Measurements from ENCODE around the gene RXRA. TPM values are rescaled to one million over a fixed set of nuclear protein-coding genes. Genes with fewer than 3 reads are reported as not detected.

RXRA gene
- polyA plus RNA-seq, 3 donors: 15.8 to 91.0 (median 23.2) TPM

GRCh38 chr9:134367061-134367460 lies 40.8 kb downstream of the RXRA start:
- Histone ChIP-seq H3K9ac (ENCODE audit: insufficient read depth, low read length, poor library complexity, severe bottlenecking) (peak overlapping the region; percentile 75), H3K36me3 (replicated peaks in 1 of 2; ENCODE audit: control insufficient read depth in 1 of 2, insufficient read depth in 2 of 2, low read length in 2 of 2) (no peaks in the 10 kb centered on the region), H3K27me3 (ENCODE audit: control insufficient read depth in 2 of 2, insufficient read depth in 2 of 2, low read length in 2 of 2) (no peaks in the 10 kb centered on the region), H3K4me1 (ENCODE audit: control insufficient read depth in 1 of 2, insufficient read depth in 2 of 2, low read length in 2 of 2) (peaks cover 85 to 100% of the 10 kb centered on the region in 2 donors), H3K9me3 (replicated peaks in 1 of 2; ENCODE audit: control insufficient read depth in 1 of 2, insufficient read depth in 1 of 2, low read length in 2 of 2) (no peaks in the 10 kb centered on the region), H3K79me2 (ENCODE audit: insufficient read depth, low read length) (peaks cover 97% of the 10 kb centered on the region), H2AFZ (ENCODE audit: insufficient read depth, low read depth, low read length, poor library complexity, severe bottlenecking) (no peak overlapping the region), H3K27ac (ENCODE audit: low read depth in 1 of 2, low read length in 2 of 2) (peak overlapping the region; percentile 85 to 99), H3K4me3 (replicated peaks in 1 of 3; ENCODE audit: low read depth in 2 of 3, low read length in 3 of 3) (peak overlapping the region in 1 of 3 experiments; percentile 66), H4K20me1 (ENCODE audit: insufficient read depth, low read length) (peaks cover 35% of the 10 kb centered on the region), H3K4me2 (replicated peaks; ENCODE audit: extremely low read depth, low read length, poor library complexity, severe bottlenecking) (peak overlapping the region; percentile 70)
- Mint-ChIP-seq H3K27me3 (ENCODE audit: low read depth in 3 of 3) (no peaks in the 10 kb centered on the region), H3K9me3 (no peaks in the 10 kb centered on the region), H3K27ac (peak overlapping the region; percentile 92 to 97 (median 96)), H3K4me3 (peak overlapping the region; percentile 47 to 73), H3K4me1 (peaks cover 85% of the 10 kb centered on the region), H3K36me3 (peaks cover 14 to 20% of the 10 kb centered on the region in 2 donors)
- DNase-seq: no peak
- intact Hi-C loops (cut with micrococcal nuclease): loop anchor here in 1 of 2 donors (5.0 kb wide), 1 partner anchor 40 kb away; the partner anchor contains the start of gene RXRA
- TF ChIP-seq CTCF (IDR thresholded peaks at IDR 0.05): no peak
- 93% methylated on average over 7 of the region's 12 CpGs for WGBS (ENCODE audit: insufficient coverage)

GRCh38 chr9:134367791-134368490 lies 41.7 kb downstream of the RXRA start:
- peaks cover 26% of the 10 kb centered on the region for H4K20me1 ChIP-seq (ENCODE audit: insufficient read depth, low read length)
- peak overlapping the region; percentile 85 to 99 for H3K27ac ChIP-seq (ENCODE audit: low read depth in 1 of 2, low read length in 2 of 2)
- Mint-ChIP-seq H3K36me3 (peaks cover 10 to 15% of the 10 kb centered on the region in 2 donors), H3K4me1 (peaks cover 86% of the 10 kb centered on the region), H3K9me3 (peaks cover 0 to 3% (median 0%) of the 10 kb centered on the region in 7 donors), H3K27ac (peak overlapping the region; percentile 50 to 83 (median 78)), H3K27me3 (ENCODE audit: low read depth in 3 of 3) (no peaks in the 10 kb centered on the region), H3K4me3 (peak overlapping the region in 1 of 2 donors; percentile 22)
- intact Hi-C loops (cut with micrococcal nuclease): loop anchor here in 1 of 2 donors (5.0 kb wide), 1 partner anchor 41 kb away; the partner anchor contains the start of gene RXRA
- peaks cover 97% of the 10 kb centered on the region for H3K79me2 ChIP-seq (ENCODE audit: insufficient read depth, low read length)
- no peak overlapping the region for H3K9ac ChIP-seq (ENCODE audit: insufficient read depth, low read length, poor library complexity, severe bottlenecking)
- H3K27me3 ChIP-seq (ENCODE audit: control insufficient read depth in 2 of 2, insufficient read depth in 2 of 2, low read length in 2 of 2): no peaks in the 10 kb centered on the region
- peak overlapping the region in 1 of 3 experiments; percentile 66 for H3K4me3 ChIP-seq (replicated peaks in 1 of 3; ENCODE audit: low read depth in 2 of 3, low read length in 3 of 3)
- WGBS (ENCODE audit: insufficient coverage): 97% methylated on average over 15 of the region's 19 CpGs
- no peak overlapping the region for H2AFZ ChIP-seq (ENCODE audit: insufficient read depth, low read depth, low read length, poor library complexity, severe bottlenecking)
- DNase-seq: no peak
- H3K4me2 ChIP-seq (replicated peaks; ENCODE audit: extremely low read depth, low read length, poor library complexity, severe bottlenecking): peak overlapping the region; percentile 70
- TF ChIP-seq CTCF (IDR thresholded peaks at IDR 0.05): no peak
- peaks cover 94 to 100% of the 10 kb centered on the region in 2 donors for H3K4me1 ChIP-seq (ENCODE audit: control insufficient read depth in 1 of 2, insufficient read depth in 2 of 2, low read length in 2 of 2)
- no peaks in the 10 kb centered on the region for H3K9me3 ChIP-seq (replicated peaks in 1 of 2; ENCODE audit: control insufficient read depth in 1 of 2, insufficient read depth in 1 of 2, low read length in 2 of 2)
- H3K36me3 ChIP-seq (replicated peaks in 1 of 2; ENCODE audit: control insufficient read depth in 1 of 2, insufficient read depth in 2 of 2, low read length in 2 of 2): no peaks in the 10 kb centered on the region
